Ecto neural progenitor cell (in vitro differentiated cells): ENCODE results near the gene MFSD11.
A peak's percentile ranks its signal among the peaks of the same experiment; 100 is the strongest.
"Not testable (repeated sequence)": the region's sequence is repeated elsewhere in the genome, so short reads cannot be mapped to it uniquely, and the experiment has no call there.

Experiments used
- DNase-seq: peaks from one replicate; pipeline ENCODE4 v3.0.0-alpha.2; 2018; ENCODE audit warnings: low spot score

MFSD11 gene

GRCh38 chr17:76737676-76738467 is at the start of gene MFSD11:
Gene MFSD11, plus strand, starts transcription at chr17:76738119. Its CDS starts 234 bp downstream, at chr17:76738353.
- peak; percentile 99 for DNase-seq

- no peak for DNase-seq
These were observed 49.7 kb upstream of the MFSD11 start for GRCh38 chr17:76688165-76688622.

GRCh38 chr17:76689859-76690258 is 48.1 kb upstream of the MFSD11 start:
- no peak for DNase-seq

- no peak for DNase-seq
These were observed 47.2 kb upstream of the MFSD11 start for GRCh38 chr17:76690596-76691280.

GRCh38 chr17:76691379-76692191 is 46.3 kb upstream of the MFSD11 start:
- no peak for DNase-seq

GRCh38 chr17:76695059-76695831 is 42.7 kb upstream of the MFSD11 start:
- DNase-seq: no peak

- no peak for DNase-seq
These were observed 40.9 kb upstream of the MFSD11 start for GRCh38 chr17:76696763-76697701.

- peak; percentile 77 for DNase-seq
These were observed 40.0 kb upstream of the MFSD11 start for GRCh38 chr17:76697702-76698465.

GRCh38 chr17:76698466-76698977 is 39.4 kb upstream of the MFSD11 start:
- not testable (repeated sequence) for DNase-seq

GRCh38 chr17:76700270-76700616 is 37.7 kb upstream of the MFSD11 start:
- DNase-seq: no peak

- DNase-seq: no peak
These were observed 37.1 kb upstream of the MFSD11 start for GRCh38 chr17:76700617-76701470.

- no peak for DNase-seq
These were observed 36.4 kb upstream of the MFSD11 start for GRCh38 chr17:76701471-76701967.

- no peak for DNase-seq
These were observed 35.8 kb upstream of the MFSD11 start for GRCh38 chr17:76702076-76702475.

- DNase-seq: no peak
These were observed 34.8 kb upstream of the MFSD11 start for GRCh38 chr17:76702941-76703637.

GRCh38 chr17:76704805-76705204 is 33.1 kb upstream of the MFSD11 start:
- no peak for DNase-seq

GRCh38 chr17:76706817-76707216 is 31.1 kb upstream of the MFSD11 start:
- DNase-seq: no peak

GRCh38 chr17:76707985-76708807 is 29.7 kb upstream of the MFSD11 start:
- DNase-seq: peak; percentile 92
